Fibroblast of skin of right quadriceps (primary cell): ENCODE data around the gene HSP90AB1.

Source experiments
- DNase-seq: peaks from one replicate; pipeline ENCODE4 v3.0.0-alpha.2; 2013

Gene HSP90AB1

DNA sequence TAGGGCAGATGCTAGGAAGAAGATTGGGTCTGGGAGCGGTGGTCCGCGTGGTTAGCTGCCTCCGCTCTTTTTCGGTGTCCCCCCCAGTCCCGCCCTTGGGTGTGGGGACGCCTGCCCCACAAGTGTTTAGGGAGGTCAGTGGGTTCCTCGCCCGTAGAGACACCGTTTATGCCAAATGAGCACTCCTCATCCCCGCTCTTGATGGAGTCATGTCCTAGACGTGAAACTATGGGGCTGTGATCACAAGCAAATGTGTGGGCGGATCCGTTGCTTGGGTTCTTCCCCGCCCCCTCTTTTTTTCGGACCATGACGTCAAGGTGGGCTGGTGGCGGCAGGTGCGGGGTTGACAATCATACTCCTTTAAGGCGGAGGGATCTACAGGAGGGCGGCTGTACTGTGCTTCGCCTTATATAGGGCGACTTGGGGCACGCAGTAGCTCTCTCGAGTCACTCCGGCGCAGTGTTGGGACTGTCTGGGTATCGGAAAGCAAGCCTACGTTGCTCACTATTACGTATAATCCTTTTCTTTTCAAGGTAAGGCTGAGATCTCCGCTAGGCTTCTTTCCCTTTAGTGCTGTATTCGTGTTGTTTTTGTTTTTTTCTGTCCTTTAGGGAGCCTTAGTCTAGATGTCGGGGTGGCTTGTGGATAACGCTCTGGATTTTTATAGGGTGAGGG is at the start of gene HSP90AB1:
Gene HSP90AB1, plus strand, starts transcription at position 439 of the 675 bp plus-strand sequence. CDS start 1,529 bp downstream, outside the sequence.
- peak; percentile 98 for DNase-seq

DNA sequence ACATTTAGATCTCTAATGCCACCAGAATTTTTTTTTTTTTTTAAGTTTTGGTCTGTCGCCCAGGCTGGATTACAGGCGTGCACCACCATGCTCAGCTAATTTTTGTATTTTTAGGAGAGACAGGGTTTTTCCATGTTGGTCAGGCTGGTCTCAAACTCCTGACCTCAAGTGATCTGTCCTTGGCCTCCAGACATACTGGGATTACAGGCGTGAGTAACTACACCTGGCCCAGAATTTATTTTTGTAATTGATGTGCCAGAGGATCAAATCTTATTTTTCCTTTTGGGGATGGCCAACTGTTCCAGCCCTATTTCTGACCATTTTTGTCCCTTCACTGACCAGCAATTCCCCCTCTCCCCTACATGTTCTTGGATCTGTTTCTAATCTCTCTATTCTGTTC is 48.2 kb upstream of the HSP90AB1 start:
- no peak for DNase-seq

DNA sequence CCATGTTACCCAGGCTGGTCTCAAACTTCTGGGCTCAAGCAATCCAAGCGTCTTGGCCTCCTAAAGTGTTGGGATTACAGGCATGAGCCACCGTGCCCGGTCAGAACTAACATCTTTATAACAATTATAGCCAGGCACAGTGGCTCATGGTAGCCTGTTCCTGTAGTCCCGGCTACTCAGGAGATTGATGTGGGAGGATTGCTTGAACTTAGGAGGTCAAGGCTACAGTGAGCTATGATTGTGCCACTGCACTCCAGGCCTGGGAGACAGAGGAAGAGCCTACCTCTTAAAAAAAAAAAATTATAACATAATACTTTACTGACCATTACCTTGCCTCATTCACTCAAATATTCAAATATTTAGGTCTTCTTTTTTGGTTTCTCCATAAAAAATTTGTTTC is 47.0 kb upstream of the HSP90AB1 start:
- DNase-seq: no peak

DNA sequence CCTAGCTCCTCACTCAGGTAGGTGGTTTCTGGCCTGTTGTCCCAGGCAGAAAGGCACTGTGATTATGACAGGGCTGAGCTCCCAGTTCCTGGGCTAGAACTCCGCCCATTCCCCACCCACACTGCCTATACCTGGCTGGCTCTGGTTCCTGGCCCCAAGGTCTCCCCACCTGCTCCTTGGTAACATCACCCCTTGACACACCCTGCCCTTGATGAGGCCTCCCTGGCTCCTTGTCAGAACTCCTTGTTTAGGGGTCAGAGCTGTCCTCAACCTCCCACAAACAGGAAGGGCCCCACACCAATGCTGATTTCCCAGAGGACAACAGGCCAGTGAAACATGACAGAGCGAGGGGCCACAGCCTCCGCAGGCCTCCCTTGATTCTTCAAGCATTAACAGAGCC is 45.7 kb upstream of the HSP90AB1 start:
- DNase-seq: no peak

- DNase-seq: no peak
Observed at GRCh38 chr6:44201638-44202303, 45.1 kb upstream of the HSP90AB1 start.

DNA sequence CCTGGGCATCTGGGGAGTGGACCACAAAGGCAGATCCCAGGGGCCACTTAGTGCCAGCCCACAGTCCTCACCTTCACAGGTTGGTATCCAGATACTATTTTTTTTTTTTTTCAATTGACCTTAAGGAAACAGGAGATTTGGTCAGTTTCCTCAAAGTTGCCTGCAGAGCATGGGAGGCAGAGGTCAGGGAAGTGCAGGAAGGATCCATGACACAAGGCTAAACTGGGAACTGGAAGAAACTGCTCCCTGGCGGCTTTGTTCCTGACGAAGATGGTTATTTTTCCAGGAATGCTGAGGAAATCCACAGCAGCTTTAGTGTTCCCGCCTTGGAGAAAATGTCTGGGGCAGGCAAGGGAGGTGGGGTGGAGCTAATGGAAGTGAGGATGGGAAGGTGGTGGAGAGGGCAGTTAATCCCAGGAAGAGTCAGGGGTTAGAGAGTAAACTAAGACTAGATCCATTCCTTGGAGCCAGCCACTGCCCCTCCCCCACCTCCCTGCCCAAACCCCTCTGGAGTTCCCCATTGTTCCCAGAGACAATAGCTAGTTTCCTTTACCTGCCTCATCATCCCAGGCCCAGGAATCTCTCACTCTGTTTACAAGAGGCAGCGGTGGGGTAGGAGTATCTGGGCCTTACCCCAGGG is 44.4 kb upstream of the HSP90AB1 start:
- DNase-seq: no peak

GRCh38 chr6:44202972-44203750 is 43.7 kb upstream of the HSP90AB1 start:
- DNase-seq: no peak

DNA sequence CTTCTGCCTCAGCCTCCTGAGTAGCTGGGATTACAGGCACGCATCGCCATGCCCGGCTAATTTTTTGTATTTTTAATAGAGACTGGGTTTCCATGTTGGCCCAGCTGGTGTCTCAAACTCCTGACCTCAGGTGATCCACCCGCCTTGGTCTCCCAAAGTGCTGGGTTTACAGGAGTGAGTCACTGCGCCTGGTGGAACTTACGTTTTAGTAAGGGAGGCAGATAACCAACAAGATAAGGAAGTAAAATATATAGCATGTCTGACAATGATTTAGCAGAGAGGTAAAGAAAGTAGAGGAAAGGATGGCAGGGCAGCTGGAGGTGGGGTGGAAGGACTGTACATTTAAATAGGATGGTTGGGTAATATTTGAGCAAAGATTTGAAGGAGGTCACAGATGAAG is 42.9 kb upstream of the HSP90AB1 start:
- DNase-seq: no peak

DNA sequence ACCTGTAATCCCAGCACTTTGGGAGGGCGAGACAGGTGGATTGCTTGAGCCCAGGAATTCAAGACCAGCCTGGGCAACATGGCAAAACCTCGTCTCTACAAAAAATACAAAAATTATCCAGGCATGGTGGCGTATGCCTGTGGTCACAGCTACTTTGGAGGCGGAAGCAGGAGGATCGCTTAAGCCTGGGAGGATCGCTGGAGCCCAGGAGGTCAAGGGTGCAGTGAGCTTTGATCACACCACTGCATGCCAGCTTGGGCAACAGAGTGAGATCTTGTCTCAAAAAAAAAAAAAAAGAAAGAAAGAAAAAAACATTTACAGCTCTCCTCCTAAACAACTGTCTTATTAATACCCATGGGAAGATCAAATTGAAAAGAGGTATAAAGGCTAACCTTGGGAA is 38.9 kb upstream of the HSP90AB1 start:
- DNase-seq: no peak

- DNase-seq: no peak
Observed at GRCh38 chr6:44211284-44211683, 35.6 kb upstream of the HSP90AB1 start.

DNA sequence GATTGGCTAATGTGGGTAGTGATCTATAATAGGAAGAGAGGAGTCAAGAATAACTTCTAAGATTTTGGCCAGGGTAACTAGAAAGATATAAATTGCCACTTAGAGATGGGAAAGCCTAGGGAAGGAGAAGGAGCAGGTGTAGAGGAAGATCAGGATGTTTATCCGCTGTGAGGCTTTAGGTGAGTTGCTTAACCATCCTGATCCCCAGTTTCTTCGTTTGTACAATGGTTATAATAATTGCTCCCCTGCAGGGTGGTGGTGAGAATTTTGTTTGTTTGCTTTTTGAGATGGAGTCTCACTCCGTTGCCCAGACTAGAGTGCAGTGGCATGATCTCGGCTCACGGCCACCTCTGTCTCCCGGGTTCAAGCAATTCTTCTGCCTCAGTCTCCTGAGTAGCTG is 32.6 kb upstream of the HSP90AB1 start:
- no peak for DNase-seq

DNA sequence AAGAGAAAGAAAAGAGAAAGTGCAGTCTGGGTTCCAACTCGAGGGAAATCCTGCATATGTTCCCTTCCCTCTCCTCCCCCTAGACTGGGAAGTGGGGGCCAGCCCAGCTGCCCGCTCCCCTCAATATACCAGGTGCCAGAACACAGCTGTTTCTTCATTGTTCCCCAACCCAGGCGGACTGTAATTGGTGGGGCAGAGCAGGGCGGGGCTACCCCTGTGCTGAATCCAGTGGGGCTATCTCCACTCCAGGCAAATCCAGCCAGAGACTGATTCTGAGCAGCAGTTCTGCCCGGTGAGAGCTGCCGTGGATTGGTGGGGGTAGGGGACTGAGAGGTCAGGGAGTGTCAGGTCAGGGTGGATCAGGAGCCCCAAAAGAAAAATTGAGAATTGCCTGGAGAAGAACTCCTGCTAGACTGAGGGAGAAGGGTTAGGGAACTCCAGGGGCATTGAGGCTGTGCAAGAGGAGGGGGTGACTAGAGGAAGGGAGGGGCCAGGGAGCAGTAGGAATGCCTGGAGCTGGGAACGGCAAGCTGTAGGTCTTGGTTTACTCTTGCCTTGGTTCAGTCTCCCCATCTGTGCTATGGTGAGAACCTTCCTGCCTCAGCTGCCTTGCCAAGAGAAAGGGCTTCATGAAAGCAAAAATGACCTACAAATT is 30.1 kb upstream of the HSP90AB1 start, which contains the start of gene MYMX:
Gene MYMX, plus strand, starts transcription at position 250 of the 655 bp plus-strand sequence. CDS start 546 bp downstream, outside the sequence.
- no peak for DNase-seq

DNA sequence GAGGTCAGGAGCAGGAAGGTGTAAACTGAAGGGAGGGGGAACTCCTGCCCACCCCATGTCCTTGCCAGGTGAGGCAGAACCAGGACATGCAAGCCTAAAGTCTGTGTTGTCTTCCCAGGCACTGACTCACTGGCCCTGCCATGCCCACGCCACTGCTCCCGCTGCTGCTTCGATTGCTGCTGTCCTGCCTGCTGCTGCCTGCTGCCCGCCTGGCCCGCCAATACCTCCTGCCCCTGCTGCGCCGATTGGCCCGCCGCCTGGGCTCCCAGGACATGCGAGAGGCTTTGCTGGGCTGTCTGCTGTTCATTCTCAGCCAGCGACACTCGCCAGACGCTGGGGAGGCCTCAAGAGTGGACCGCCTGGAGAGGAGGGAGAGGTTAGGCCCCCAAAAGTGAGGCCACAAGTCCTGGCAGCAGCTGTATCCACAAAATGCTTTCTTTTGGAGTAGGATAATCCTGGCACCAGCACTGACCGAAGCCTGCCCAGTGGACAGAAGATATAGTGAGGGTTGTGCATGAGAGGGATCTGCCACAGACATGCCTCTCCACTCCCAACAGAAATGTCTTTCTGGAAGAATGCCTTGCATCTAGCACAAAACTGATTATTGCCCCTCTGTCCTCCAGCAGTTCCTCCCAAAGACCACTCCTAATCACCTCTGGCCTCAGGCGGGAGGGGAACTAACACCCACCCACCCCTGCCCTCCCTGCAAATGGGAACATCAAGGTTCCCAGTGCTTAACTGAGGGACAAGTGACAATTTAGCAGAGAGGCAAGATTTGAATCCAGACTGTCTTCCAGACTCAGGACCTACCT is 29.4 kb upstream of the HSP90AB1 start:
- DNase-seq: no peak

DNA sequence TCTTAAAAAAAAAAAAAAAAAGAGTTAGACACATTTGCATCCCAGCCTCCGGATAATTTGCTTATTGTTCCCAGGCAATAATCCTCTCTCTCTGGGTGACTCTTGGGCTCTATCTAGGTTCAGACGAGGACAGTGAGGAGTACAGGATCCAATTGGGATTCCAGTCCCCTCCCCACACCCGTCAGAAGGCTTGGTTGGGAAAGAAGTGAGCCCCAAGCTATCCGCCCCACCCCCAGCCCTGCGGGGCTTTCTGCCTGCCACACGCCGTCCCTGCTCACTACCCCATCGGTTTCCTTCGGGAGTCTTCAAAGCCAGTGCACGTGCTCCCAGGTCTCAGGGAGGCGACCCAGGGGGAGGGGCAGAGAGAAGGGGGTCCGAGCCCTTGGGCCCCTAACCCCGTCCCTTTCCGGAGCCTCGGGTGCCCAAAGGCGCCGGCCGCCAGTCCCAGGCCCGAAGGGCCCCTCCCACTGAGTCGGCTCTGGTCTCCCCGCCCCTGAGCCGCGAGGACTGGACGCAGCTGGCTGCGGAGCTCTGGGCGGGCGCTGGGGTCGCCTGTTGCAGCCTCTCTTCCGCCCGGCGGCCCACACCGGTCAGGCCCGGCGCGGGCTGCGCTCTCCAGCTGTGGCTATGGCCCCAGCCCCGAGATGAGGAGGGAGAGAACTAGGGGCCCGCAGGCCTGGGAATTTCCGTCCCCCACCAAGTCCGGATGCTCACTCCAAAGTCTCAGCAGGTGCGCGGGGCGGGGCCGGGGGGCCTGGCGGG is 27.7 kb upstream of the HSP90AB1 start:
- DNase-seq: peak; percentile 25

- DNase-seq: no peak
Observed at GRCh38 chr6:44219815-44220784, 26.8 kb upstream of the HSP90AB1 start.

GRCh38 chr6:44220913-44221290 is 26.0 kb upstream of the HSP90AB1 start:
- no peak for DNase-seq

- DNase-seq: peak; percentile 55
Observed at GRCh38 chr6:44221291-44221960, 25.5 kb upstream of the HSP90AB1 start.

GRCh38 chr6:44221961-44222335 is 25.0 kb upstream of the HSP90AB1 start:
- DNase-seq: no peak
